Activated CD4-positive, alpha-beta T cell treated with anti-CD3 and anti-CD28 coated beads for 48 hours (primary cell): Measurements from ENCODE around the gene DDX20.
"Not testable (repeated sequence)": the region's sequence is repeated elsewhere in the genome, so short reads cannot be mapped to it uniquely, and the experiment has no call there.

Experiments
- DNase-seq: peaks from one replicate; pipeline ENCODE4 v3.0.0-alpha.2; 2020

DDX20 gene

DNA sequence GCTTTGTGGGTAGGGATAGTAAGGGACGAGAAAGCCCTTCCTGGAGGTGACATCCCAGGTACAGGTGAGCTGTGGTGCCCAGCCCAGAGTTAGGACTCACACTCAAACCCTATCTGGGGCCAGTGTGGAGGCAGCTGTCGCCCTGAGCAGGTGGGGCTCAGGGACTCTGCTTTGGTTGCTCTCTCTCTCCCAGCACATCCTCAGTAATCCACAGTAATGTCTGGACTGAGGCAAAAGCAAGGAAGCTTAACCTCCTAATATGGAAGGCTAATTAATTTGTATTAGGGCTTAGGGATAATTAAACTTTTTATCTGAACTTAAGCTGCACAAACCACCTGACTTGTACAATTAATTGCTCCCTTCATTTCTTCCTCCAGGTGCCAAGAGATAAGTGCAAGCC lies 38.2 kb downstream of the DDX20 start:
- no peak for DNase-seq

GRCh38 chr1:111795401-111795800 lies 39.7 kb downstream of the DDX20 start:
- no peak for DNase-seq

GRCh38 chr1:111798580-111798979 lies 42.9 kb downstream of the DDX20 start:
- DNase-seq: no peak

DNA sequence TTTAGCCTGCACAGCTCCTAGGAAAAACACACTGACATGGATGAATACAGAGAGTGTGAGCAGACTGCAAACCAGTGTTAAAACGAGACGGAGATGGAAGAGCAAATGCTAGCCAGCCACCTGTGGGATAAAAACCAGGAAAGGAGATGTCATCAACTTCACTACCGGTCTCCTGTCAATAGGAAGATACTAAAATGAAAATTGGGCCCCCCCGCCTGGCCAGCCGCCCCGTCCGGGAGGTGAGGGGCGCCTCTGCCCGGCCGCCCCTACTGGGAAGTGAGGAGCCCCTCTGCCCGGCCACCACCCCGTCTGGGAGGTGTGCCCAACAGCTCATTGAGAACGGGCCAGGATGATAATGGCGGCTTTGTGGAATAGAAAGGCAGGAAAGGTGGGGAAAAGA lies 44.0 kb downstream of the DDX20 start:
- not testable (repeated sequence) for DNase-seq

DNA sequence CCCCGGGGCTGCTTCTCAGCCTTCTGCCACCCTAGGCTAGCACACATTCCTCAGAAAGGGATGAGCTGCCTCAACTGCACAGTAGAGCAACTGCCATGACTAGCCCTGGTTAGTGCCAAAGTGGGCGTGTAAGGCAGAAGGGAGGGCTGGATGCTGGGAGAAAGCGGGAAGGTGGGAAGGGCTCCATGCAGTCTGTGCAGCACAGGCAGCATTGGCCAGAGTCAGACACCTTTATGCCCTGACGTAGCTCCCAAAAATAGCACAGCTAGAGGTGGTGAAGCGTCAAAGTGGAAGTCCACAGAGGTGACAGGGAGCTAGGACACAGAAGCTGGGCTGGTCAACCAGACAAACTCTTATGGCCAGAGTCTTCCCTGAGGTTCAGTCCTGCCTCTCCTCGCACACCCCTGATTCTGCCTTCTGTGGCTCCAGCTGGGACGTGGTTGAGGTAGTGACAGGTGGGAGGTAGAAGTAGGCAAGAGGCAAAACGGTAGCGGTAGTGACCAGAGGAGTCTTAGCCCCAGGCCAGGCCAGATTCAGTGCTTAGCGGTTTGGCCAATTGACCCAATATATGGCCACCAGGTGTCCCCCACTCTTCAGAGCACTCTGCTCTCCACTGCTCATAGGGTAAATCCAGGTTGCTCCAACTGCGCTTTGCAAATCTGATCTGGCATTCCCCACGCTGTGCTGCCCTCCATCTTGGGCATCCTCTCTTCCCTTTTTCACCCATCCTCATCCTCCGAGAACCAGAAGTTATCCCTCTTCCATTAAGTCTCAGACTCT lies 45.6 kb downstream of the DDX20 start:
- no peak for DNase-seq

DNA sequence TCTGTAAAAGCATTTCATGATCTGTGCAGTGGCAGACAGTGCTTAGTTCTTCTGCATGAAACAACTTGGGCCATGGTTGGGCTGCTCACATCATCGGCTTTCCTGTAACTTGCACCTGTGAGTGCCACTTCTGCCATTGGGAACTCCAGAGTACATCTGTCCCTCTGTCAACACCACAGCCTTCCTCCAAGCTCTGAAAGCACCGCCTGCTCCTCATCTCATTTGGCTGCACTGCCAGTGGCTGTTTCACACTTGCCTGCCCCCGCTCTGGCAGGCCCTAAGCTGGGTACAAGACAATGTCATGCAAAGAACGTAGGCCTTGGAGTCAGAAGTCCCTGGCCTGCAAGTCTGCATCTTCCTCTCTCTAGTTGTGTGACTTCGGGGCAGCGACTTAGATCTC lies 46.4 kb downstream of the DDX20 start:
- no peak for DNase-seq

GRCh38 chr1:111802984-111803383 lies 47.3 kb downstream of the DDX20 start:
- no peak for DNase-seq

DNA sequence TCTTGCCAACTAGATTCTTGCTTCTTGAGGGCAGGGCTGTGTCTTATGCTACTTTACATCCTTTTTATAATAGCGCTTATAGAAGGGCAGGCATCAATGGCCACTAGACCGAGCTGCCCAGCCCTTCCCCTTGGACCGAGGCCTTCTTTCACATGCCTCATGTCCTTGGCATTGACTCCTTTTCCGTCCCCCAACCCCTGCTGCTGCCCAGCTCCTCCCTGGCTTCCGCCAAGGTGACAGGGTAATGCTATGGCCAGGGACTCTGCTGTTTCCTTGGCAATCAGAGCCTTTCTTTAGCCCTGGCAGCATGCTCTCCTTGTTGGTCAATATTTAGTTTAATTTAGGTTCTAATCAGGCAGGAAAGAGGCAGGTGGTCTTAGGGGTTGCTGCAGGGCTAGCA lies 48.2 kb downstream of the DDX20 start:
- DNase-seq: no peak

GRCh38 chr1:111804776-111805175 lies 49.1 kb downstream of the DDX20 start:
- DNase-seq: no peak

- DNase-seq: no peak
These were observed 49.5 kb downstream of the DDX20 start for GRCh38 chr1:111805251-111805650.

GRCh38 chr1:111811891-111812290 lies 56.2 kb downstream of the DDX20 start:
- no peak for DNase-seq

DNA sequence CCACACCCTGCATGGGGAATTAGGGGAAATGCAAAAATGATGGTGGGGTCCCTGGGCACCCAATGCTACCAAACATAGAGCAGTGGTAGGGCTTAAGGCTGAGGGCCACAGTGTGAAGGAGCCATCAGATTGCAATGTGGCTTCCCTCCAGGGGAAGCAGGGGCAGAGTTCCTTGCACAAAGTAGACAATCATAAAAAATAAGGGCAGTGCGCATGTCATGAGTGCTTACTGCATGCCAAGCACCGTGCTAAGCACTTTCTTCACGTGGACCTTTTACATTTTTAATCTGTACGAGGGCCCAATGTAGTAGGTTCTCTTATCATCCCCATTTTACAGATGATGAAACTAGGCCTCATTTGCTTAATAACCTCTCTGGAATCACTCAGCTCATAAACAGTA lies 56.6 kb downstream of the DDX20 start:
- DNase-seq: no peak

- DNase-seq: no peak
These were observed 58.0 kb downstream of the DDX20 start for GRCh38 chr1:111813440-111814304.

- DNase-seq: no peak
These were observed 58.6 kb downstream of the DDX20 start for GRCh38 chr1:111814305-111814628.

DNA sequence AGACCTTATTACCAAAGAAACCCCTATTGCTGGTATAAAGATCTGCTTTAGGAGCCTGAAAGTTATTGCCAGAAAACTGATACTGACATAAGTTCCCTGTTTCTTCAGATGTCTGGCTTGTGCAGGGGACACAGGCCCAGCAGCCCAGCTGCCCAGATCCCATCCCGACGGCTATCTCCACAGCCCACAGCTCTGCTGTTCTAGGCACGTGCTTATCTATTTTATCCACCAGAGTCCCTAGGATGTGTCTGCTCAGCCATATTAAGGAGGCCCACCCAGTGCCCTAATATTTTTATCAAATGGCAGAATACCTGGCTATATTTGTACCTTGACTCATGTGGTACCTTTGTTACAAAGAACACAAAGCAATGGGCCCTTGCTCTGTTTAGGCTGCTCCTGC lies 58.9 kb downstream of the DDX20 start:
- DNase-seq: no peak
